Measurements from ENCODE around the gene TBC1D22B. TPM values are rescaled to one million over a fixed set of nuclear protein-coding genes. Genes with fewer than 3 reads are reported as not detected.

TBC1D22B gene
- total and polyA plus RNA-seq, 9 of the 15 experiments (the other 6 are each of a cell fraction or from before 2014, with no cell fraction given), result 4.8 to 24.2 (median 13.5) TPM

- TF ChIP-seq ZNF280A (IDR thresholded peaks at IDR 0.05; ENCODE audit: low read depth, partially characterized antibody), result no peak
- no peak for TF ChIP-seq MBD1 (CRISPR knock-in tag; IDR thresholded peaks at IDR 0.05)
- no peak for TF ChIP-seq CUX1 (CRISPR knock-in tag; IDR thresholded peaks at IDR 0.05)
- no peak for TF ChIP-seq SRSF3 (IDR thresholded peaks at IDR 0.05; ENCODE audit: insufficient read depth, low read length)
- TF ChIP-seq TAF9B (IDR thresholded peaks at IDR 0.05; ENCODE audit: partially characterized antibody), result peak; percentile 20
- no peak for TF ChIP-seq HLTF (IDR thresholded peaks at IDR 0.05)
- TF ChIP-seq SOX6 (IDR thresholded peaks at IDR 0.05), result peak; percentile 41; the same call in 1 of the 2 replicates
- no peak for TF ChIP-seq ZNF655 (CRISPR knock-in tag; IDR thresholded peaks at IDR 0.05)
- TF ChIP-seq MTA3 (IDR thresholded peaks at IDR 0.05; ENCODE audit: borderline replicate concordance), result 0 out of 2 replicates have a peak, but pooled peaks have one; percentile 45
- TF ChIP-seq CCAR2 (IDR thresholded peaks at IDR 0.05; ENCODE audit: low read depth, low read length), result no peak
- no peak for TF ChIP-seq MTA1 (IDR thresholded peaks at IDR 0.05; ENCODE audit: borderline replicate concordance)
- TF ChIP-seq ZNF707 (CRISPR knock-in tag; conservative IDR thresholded peaks at IDR 0.05), result 0 out of 2 replicates have a peak, but pooled peaks have one; percentile 21
- 0 out of 2 replicates have a peak, but pooled peaks have one; percentile 2 for TF ChIP-seq OTX1 (CRISPR knock-in tag; IDR thresholded peaks at IDR 0.05)
- no peak for TF ChIP-seq HNRNPL (IDR thresholded peaks at IDR 0.05; ENCODE audit: low read depth, low read length)
- peak; percentile 12 for TF ChIP-seq SMARCE1 (IDR thresholded peaks at IDR 0.05)
- no peak for TF ChIP-seq ZBTB17 (CRISPR knock-in tag; IDR thresholded peaks at IDR 0.05)
- no peak for TF ChIP-seq MTF1 (CRISPR knock-in tag; IDR thresholded peaks at IDR 0.05; ENCODE audit: borderline replicate concordance)
- peak; percentile 65 for TF ChIP-seq RFX1 (IDR thresholded peaks at IDR 0.05)
These were observed 12.9 kb upstream of the TBC1D22B start (continued) for GRCh38 chr6:37244430-37245310.
